Measurements from ENCODE around the gene SHISAL2A.
"Not testable (repeated sequence)": the region's sequence is repeated elsewhere in the genome, so short reads cannot be mapped to it uniquely, and the experiment has no call there.

Gene SHISAL2A

GRCh38 chr1:52686261-52686751 lies 53.3 kb downstream of the SHISAL2A start:
- not testable (repeated sequence) for H3K4me3 ChIP-seq, H3K4me1 ChIP-seq, H3K27me3 ChIP-seq, H3K27ac ChIP-seq, H3K9me3 ChIP-seq
- H3K36me3 ChIP-seq: peaks cover 10 to 46% (median 27%) of the 10 kb centered on the region in 3 donors
- intact Hi-C loops (cut with DNase I; ENCODE audit: low total_unique reads): loop anchor here (10.0 kb wide), 1 partner anchor 322 kb away; the partner anchor contains the start of gene CC2D1B
- peak; percentile 62 to 75 for DNase-seq
- TF ChIP-seq, protein P1, sequence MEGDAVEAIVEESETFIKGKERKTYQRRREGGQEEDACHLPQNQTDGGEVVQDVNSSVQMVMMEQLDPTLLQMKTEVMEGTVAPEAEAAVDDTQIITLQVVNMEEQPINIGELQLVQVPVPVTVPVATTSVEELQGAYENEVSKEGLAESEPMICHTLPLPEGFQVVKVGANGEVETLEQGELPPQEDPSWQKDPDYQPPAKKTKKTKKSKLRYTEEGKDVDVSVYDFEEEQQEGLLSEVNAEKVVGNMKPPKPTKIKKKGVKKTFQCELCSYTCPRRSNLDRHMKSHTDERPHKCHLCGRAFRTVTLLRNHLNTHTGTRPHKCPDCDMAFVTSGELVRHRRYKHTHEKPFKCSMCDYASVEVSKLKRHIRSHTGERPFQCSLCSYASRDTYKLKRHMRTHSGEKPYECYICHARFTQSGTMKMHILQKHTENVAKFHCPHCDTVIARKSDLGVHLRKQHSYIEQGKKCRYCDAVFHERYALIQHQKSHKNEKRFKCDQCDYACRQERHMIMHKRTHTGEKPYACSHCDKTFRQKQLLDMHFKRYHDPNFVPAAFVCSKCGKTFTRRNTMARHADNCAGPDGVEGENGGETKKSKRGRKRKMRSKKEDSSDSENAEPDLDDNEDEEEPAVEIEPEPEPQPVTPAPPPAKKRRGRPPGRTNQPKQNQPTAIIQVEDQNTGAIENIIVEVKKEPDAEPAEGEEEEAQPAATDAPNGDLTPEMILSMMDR (IDR thresholded peaks at IDR 0.05): peak; percentile 60 to 68

GRCh38 chr1:52686830-52687229 lies 53.9 kb downstream of the SHISAL2A start:
- H3K9me3 ChIP-seq: no peaks in the 10 kb centered on the region
- no peaks in the 10 kb centered on the region for H3K4me1 ChIP-seq
- TF ChIP-seq, protein P1 (IDR thresholded peaks at IDR 0.05): no peak
- intact Hi-C loops (cut with DNase I; ENCODE audit: low total_unique reads): loop anchor here (10.0 kb wide), 1 partner anchor 322 kb away; the partner anchor contains the start of gene CC2D1B
- H3K27me3 ChIP-seq: no peaks in the 10 kb centered on the region
- H3K36me3 ChIP-seq: peaks cover 13 to 51% (median 32%) of the 10 kb centered on the region in 3 donors
- DNase-seq: no peak
- no peak overlapping the region for H3K27ac ChIP-seq
- no peak overlapping the region for H3K4me3 ChIP-seq

- H3K4me1 ChIP-seq: peaks cover 0 to 1% (median 0%) of the 10 kb centered on the region in 4 donors
- H3K36me3 ChIP-seq: peaks cover 24 to 59% (median 38%) of the 10 kb centered on the region in 3 donors
- H3K27ac ChIP-seq: no peak overlapping the region
- H3K9me3 ChIP-seq: no peaks in the 10 kb centered on the region
- intact Hi-C loops (cut with DNase I; ENCODE audit: low total_unique reads): no loop called here
- H3K4me3 ChIP-seq: no peak overlapping the region
- TF ChIP-seq, protein P1 (IDR thresholded peaks at IDR 0.05): no peak
- no peak for DNase-seq
- H3K27me3 ChIP-seq: no peaks in the 10 kb centered on the region
Observed at GRCh38 chr1:52691821-52692220, 58.9 kb downstream of the SHISAL2A start.

DNA sequence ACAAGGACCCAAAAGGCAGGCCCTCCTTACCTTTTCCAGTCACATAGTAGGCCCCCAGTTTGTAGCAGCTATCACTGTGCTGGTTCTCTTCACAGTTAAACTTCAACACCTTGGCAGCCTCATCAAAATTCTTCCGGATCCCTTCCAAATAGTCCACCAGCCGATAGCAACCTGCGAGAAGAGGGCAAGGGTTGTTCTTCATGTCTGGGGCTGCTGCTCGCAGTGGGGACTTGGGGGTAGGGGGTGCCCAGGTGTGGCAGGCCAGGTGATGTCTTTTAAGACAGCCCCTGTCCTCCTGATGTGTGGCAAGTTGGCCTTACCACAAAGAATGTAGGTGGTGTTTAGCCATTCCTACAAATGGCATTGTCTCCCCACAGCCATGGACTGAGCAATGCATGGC lies 59.7 kb downstream of the SHISAL2A start:
- Histone ChIP-seq H3K4me3 (no peak overlapping the region), H3K36me3 (peaks cover 19 to 50% (median 29%) of the 10 kb centered on the region in 3 donors), H3K27ac (no peak overlapping the region), H3K27me3 (no peaks in the 10 kb centered on the region), H3K4me1 (peaks cover 0 to 10% (median 4%) of the 10 kb centered on the region in 4 donors), H3K9me3 (no peaks in the 10 kb centered on the region)
- intact Hi-C loops (cut with DNase I; ENCODE audit: low total_unique reads): no loop called here
- no peak for DNase-seq
- TF ChIP-seq, protein P1 (IDR thresholded peaks at IDR 0.05): no peak

DNA sequence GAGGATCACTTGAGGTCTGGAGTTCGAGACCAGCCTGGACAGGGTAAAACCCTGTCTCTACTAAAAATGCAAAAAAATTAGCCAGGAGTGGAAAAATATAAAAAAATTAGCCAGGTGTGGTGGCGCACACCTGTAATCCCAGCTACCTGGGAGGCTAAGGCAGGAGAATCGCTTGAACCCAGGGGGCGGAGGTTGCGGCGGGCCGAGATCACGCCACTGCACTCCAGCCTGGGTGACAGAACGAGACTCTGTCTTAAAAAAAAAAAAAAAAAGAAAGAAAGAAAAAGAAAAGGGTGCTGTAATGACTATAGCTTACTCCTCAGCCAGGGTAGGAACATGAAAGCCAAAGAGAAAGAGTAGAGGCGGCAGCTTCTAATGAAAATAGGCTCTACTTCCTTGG lies 60.4 kb downstream of the SHISAL2A start:
- H3K4me3 ChIP-seq; H3K27ac ChIP-seq; intact Hi-C loops (cut with DNase I; ENCODE audit: low total_unique reads); DNase-seq; H3K27me3 ChIP-seq; H3K9me3 ChIP-seq: not testable (repeated sequence)
- Histone ChIP-seq H3K4me1 (peaks cover 0 to 11% (median 4%) of the 10 kb centered on the region in 4 donors), H3K36me3 (peaks cover 17 to 44% (median 23%) of the 10 kb centered on the region in 3 donors)

DNA sequence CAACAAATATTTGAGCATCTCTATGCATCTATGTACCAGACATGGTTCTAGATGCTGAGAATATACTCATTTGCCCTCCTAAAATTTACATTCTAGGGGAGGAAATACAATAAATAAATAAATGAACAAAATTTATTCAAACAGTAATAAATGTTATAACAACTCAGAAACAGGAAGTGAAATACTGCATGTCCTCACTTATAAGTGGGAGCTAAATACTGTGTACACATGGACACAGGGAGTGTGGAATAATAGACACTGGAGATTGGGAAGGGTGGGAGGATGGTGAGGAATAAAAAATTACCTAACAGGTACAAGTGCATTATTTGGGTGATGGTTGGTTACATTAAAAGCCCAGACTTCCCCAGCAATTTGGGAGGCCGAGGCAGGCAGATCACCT lies 60.9 kb downstream of the SHISAL2A start:
- peaks cover 0 to 15% (median 6%) of the 10 kb centered on the region in 4 donors for H3K4me1 ChIP-seq
- intact Hi-C loops (cut with DNase I; ENCODE audit: low total_unique reads): no loop called here
- H3K36me3 ChIP-seq: peaks cover 17 to 40% (median 20%) of the 10 kb centered on the region in 3 donors
- no peak for DNase-seq
- no peak overlapping the region for H3K27ac ChIP-seq
- TF ChIP-seq, protein P1 (IDR thresholded peaks at IDR 0.05): no peak
- no peaks in the 10 kb centered on the region for H3K27me3 ChIP-seq
- no peak overlapping the region for H3K4me3 ChIP-seq
- no peaks in the 10 kb centered on the region for H3K9me3 ChIP-seq

All from tibial artery (tissue), 4 donors.